GM21515 (cell line): Measurements from ENCODE around the gene NTRK2.

Experiments
- ATAC-seq: cut with Tn5 transposase; IDR thresholded peaks from one replicate; pipeline ENCODE4 v1.9.1; 2021; ENCODE audit not compliant: unreplicated experiment

Gene NTRK2

DNA sequence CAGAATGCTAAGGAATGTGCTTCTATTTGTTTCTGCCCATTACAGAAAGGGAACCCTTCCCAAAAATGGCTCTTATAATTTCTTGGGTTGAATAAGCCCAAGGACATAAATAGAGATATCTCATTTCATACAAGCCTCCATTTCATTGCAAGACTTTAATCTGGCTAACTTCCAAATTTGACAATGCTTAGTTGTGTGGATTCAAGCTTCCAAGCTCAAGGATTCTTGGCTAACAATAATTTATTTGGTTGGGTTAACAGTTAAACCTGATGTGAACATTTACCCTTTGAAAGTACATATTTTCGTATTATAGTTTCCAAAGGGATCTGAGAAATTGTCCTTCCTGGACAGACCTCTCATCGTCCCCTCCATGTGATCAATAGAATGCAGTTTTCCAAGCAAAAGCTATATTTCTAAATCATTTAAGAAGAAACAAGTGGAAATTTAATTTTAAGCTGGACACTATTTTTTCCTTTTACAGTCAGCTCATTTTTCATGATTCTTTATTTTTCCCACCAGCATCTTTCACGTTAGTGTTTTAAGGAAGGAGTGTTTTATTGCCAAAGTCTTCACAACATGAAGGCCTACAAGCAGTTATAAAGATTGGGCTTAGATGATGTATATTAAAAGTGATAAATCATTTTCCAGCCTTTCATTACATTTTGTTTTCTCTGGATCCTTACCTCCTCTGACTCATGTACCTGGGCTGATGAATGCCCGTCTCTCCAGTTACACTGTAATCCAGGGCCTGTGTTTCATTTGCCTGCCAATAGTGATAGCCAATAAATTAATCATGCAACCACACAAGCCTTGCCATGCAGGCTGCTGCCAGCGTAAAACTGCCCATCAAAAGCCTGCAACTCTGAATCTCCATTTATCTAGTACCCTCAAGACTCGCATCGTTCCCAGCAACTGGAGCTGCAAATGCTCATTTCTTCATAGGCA lies 176.7 kb downstream of the NTRK2 start:
- ATAC-seq = no peak

DNA sequence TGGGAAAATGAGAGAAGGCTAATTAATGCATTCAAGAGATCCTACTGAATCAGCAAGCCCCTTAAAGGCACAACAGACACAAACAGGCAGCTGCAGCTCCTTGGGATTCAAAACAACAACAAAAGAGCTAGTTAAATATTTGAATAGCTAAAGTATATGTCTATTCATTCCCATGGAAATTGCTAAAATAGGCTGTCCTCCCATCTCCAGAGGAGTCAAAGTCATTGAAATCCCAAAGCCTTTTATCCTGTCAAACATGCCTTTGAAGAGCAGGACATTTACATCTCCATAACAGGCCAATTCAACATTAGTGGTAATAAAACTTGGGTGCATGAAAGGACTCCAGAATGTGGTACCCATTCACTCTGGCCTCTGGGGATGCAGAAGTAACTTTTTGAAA lies 177.4 kb downstream of the NTRK2 start:
- no peak for ATAC-seq

DNA sequence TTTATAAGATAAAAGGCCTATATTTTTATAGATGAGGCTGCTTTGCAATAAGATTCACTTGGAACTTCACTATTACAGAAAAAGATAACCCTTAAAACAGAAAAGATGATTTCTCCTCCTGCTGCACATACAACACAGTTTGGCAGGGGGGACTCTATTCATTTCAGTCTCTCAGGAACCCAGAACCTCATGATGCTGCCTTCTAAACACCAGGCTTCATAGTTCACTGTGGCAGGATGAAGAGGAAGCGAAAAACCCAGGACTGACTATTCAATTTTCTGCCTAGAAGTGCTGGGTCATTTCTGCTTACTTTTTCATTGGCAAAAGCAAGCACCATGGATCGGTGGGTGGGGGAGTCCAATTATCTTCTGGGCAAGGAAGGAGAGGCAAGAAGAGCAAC lies 179.5 kb downstream of the NTRK2 start:
- ATAC-seq = no peak

DNA sequence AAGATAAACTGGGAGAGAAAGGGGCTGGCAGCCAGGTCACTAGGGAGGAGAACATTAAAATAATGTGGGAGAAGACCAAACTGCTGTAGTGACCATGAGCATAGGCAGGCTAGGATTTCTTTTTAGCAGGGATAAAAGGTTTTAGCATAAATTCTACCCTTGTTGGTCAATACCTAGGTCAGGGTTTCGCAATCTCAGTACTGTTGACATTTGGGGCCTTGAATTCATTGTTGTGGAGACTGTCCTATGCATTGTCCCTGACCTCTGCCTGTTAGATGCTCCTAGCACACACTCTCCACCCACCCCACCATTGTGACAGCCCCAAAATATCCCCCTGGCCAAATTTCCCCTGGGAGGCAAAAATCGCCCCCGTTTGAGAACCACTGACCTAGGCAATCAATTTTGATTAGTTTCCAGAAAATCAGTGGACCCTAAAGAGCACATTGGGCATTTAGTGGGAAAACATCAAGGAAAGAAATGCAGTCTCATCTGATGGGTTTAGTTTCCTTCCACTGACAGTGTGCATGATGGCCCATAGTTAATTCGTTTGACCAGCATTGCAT lies 181.4 kb downstream of the NTRK2 start:
- ATAC-seq = no peak

DNA sequence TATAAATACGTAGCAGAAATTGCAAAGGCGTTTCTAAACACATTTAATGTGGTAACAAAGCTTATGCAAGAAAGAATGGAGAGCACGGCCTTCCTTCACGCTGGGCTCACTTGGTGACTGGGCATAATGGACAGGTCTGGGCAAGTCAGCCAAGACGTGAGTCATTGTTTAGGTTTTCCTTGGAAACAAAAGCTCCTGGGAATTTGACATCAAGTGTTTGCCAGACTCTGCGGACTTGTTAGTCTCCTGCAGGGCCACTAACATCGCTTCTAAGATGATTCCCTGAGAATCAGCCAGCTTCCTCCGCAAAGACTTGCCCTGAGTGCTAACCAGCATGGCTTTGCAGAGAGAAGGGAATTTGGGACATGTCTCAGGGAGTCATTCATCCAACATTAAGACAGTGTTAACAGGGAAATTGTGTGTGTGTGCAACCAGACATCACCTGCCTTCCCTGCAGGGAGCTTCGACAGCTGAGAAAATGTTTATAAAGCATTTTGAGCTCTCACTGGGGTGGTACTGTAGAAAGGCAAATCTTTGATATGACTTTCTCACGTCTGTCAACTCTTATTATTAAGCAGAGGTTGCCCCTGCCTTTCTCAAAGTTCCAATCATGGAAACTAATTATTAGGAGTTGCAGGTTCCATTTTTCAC lies 182.5 kb downstream of the NTRK2 start:
- no peak for ATAC-seq

DNA sequence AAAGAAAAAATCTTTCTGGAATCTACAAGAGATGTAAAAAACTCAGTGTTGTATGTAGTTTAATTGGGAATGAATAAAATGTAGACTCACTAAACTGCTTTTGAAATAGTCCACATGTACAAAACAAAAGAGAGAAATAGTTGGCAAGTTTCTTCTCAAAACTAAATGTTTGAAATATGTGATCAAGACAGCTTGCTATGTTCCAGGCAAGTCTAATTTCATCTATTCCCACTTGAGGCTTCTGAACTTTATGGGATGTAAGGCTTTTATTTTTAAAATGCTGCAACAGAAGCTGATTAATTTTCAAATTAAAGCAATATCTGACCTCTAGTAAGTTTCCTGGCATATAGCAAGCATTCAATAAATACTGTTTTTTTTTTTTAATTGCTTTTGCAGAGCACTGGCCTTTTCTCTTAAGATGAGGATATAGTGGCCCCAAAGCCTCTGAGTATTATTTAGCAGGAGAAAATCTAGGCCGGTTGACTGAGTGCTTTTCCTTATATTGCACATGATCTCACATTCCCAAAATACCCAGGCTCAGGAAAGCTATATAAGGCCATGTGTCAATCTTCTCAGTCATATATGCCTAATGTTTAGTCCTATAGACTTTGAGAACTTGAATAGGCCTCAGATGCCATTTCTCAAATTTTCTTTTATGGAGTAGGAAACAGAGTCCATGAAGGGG lies 183.2 kb downstream of the NTRK2 start:
- no peak for ATAC-seq

DNA sequence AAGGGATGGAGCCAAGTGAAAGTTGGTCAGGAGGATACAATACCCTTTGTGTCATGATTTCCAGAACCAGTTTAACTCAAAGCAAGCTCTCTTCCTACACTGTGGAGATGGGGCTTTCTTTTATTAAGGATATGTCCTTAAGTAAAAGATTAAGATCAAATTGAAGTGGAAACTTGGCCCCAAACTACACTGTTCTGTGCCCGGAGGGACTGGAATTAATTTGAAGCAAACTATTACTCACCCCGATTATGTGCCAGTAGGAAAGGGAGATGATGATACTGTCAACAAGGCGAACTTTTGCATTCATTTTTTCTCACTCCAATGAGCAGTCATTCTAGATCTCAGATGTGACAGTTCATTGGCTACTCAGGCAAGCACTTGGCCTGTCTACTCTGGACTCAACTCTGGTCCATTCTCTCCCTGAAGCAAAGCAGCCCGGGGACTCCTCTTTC lies 186.7 kb downstream of the NTRK2 start:
- ATAC-seq = no peak

DNA sequence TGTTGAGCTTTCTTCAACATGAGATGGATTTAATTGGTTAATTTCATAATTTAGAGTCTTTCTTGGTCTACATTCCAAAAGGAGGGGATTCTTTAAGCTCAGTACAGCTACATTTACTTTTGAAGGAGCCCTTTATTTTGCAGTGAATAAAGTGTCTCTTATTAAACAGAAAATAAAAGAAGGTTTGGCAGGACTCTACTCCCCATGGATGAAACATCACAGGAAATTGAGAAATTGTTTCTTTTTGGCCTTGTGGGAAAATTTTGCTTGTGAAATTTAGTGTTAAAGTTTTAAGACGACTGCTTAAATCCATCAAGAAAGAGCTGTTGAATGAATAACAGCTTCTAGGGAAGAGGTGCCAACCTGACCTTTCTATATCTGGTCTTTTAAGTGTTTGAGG lies 187.7 kb downstream of the NTRK2 start:
- ATAC-seq = no peak

DNA sequence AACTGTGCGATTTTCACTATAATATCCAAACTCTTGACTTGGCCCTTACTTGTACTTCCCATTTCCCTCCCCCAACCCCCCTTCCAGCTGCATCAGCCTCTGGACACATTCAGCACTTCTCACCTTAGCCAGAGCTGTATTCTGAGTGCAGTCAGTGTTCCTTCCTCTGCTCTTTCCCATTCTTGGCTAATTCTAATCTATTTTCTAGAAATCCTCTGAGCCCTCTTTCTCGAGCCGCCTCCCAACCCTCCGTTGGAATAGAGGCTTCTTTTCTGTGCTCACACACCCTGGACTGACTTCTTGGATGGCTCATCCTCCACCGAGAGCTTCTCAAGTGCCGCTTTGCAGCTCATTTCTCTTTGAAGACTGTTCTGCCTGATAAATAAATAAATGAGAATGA lies 188.8 kb downstream of the NTRK2 start:
- ATAC-seq = no peak

DNA sequence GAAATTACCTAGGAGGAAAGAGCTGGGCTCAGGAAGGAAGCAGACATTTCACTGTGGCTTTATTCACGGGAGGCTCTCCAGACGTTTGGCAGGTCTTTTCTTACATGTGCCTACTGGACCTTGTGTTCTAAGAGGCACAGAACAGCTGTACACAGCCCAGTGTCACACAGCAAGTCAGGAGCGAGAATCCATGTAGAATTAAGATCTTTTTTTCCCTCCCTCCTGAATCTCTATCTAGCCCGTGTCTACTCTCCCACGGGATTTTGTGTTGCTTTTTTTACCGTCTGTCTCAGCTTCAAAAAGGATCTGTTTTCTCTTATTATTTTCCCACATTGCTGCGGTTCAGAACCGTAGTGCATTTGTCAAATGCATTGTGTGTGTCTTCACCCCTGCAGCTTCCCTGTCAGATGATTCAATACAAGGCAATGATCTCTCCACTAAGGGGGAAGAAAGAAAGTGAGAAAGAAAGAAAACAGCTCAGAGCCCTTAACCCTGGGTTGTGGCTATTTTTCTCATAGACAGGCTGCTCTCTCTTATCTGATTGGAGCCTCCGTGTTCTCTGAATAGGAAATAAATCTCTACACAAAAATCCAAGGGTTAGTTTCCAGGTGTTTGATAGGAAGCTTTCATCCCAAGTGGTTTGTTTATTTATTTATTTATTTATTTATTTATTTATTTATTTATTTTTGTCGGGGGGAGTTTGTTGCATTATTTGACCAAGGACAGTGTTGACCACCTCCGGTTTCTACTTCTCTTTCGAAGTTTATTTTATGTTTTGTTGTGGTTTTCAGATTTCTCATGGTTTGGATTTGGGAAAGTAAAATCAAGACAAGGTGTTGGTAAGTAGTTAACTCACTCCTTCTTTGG lies 191.0 kb downstream of the NTRK2 start:
- no peak for ATAC-seq

DNA sequence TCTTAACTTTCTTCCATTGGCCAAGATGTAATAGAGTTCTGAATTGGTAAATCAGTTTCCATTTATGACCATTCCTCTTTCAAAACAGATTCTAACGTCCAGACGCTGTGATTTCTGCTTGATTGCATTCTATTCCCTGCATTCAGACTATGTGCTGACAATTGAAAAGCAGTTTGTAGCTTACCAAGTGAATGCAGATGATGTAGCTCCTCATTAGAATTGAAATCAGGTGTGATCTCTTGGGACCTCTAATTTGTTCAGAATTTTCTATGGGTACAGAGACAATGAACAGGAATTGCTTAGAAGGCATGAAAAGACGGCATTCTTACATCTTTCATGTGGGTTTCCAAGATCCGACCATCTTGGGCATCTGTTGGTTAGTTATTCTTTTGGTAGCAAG lies 191.9 kb downstream of the NTRK2 start:
- no peak for ATAC-seq

DNA sequence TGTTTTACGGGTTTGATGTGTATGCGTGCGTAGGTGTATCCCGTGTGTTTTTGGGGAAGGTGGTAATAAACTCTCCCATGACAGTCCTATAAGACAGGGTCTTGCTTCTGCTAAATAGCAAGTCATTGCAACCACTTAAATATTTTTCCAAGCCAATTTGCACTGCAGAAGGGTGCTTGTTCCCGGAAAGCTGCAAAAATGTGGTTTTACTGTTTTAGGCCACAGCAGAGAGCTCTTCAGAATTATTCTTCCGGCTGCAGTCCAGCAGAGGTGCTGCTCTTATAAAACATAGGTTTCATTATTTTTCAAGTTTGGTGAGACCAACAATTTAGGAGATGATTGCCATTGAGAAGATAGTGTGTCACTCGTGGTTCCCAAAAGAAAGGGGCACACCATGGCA lies 192.8 kb downstream of the NTRK2 start:
- no peak for ATAC-seq

DNA sequence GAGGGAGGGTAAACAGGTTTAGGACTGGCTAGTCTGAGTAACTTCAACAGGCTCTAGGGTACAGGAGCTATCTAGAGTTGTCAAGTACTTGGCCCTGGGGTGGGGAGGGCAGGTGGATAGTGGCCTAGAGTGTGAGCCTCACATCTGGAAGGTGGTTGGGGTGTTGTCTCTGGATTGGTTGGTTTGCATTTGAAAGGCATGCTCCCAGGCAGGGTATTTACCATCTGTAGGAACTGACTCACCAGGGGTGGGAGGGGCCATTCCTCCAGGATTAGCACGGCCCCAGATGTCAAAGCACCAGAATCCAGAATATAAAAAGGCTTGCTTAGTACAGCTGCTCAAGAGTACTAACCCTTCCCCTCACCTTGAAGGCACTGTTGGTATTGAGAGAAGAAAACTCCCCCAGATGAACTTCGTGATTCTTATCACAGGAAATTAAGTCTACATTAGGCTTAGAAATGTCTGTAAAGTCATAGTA lies 193.3 kb downstream of the NTRK2 start:
- no peak for ATAC-seq

DNA sequence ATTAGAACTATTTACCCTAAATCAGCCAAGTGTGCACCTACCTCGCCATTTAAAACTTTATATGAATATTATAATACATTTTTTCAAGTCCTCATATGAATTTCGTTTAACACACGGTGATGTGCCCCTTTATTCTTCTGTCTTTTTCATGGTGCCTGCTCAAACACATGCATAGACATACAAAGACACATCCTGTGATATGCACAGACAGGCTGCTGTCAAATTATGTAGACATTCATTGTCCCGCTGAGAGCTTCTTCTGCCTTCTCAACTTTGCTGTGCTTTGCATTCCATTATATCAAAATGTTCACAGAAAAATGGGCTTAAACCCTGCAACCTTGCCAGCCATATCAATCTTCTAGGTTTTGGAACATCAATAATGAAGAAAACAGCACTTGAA lies 193.8 kb downstream of the NTRK2 start:
- ATAC-seq = no peak

DNA sequence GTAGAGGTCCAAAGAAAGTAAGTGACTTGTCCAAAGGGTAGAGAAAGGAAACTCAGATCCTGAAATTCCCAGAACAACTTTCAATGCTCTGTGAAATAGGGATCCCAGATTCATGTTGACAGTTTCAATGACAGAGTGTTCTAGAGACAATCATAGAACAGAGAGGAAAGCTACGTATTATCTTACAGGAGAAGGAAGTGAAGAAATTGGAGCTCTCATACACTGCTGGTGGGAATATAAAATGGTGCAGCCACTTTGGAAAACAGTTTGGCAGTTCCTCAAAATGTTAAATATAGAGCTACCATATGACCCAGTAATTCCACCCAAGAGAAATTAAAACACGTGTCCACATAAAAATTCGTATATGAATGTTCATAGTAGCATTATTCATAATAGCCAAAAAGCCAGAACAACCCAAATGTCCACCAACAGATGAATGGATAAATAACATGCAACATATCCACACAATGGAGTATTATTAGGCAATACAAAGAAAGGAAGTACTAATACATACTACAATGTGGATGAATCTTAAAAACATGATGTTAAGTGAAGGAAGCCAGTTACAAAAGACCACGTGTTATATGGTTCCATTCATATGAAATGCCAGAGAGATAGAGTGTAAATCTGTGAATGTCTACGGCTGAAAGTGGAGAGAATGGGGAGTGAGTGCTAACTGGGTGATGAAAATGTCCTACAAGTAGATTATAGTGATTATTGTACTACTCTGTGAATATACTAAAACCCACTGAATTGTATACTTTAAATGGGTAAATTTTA lies 197.1 kb downstream of the NTRK2 start:
- ATAC-seq = no peak

DNA sequence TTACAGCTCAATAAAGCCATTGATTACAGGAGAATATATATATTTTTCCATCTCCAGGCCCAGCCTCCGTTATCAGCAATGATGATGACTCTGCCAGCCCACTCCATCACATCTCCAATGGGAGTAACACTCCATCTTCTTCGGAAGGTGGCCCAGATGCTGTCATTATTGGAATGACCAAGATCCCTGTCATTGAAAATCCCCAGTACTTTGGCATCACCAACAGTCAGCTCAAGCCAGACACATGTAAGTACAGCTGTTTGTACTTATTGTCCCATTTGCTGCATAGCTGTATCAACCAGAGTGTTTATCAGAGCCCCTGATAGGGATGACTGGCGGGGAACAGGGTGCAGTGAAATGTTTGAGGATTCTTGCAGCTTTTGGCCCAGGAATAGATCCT lies 197.7 kb downstream of the NTRK2 start:
- ATAC-seq = no peak

DNA sequence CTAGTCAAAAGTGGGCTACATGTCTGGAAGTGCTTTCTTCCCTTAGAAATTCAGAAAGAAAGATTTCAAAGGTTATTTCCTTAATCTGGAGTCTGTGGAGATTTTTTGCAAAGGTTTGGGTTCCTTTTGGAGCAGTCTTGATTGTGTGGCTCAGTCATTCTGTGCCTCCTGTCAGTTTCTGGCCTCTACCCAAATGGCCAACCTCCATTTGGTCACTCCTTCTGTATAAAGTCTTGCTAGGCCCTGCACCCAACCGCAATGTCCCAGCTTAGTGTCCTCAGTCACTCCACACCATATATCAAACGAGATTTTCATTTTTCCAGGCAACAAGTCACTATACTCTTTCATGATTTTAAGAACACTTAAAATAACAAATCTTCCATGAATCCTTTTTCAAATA lies 199.6 kb downstream of the NTRK2 start:
- ATAC-seq = no peak

DNA sequence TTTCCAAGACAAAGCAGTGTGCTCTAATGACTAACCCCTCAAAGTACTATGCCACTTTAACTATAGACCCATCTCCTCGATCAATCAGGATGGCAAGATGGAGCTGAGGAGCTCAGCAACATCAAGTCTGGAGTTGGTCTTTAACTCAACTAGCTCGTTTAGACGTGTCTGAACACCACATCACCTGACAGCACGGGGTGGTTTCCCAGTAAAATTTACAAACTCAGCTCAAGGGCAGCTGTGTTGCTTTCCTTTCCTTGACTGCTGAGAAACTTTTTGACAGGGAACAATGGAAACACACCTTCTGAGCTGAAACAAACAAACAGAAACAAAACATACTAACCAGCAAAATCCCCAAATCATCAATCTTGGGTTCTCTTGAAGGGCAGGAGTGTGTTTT lies 202.5 kb downstream of the NTRK2 start:
- no peak for ATAC-seq

DNA sequence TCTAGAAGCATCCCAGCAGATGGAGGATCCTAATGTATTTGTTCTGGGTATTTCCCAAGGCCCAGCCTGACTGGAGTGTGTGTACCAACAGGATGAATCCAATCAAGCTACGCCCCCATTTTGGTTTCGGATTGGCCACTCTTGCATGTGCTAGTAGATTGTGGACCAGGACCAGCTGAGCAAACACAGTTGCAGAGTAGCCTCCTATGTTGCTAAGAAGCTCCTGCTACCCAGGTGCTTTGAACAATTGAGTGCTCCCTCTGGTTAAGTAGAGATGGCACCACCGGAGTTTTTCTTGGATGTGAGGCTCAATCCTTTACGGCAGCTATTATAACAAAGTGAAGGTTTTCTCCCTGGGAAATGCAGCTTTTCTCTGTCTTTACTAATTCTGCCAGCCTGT lies 204.5 kb downstream of the NTRK2 start:
- ATAC-seq = no peak

DNA sequence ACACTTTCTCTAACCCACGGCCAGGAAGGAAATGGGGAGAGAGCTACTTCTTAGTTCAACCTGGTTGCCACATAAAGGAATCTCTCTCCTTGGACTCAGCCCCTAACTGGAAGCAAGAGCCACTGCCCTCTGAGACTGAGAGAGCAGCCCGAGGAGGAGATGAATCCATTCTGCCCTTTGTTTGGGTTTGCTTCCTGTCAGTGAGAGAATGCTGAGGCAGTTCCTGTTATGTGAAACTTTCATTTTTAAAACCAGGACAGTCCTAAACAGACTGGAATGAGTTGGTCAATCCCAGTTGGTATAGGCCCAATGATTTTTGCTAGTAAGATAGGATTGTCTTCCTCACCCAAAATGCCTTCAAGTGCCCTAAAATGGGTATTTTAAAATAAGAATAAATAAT lies 205.1 kb downstream of the NTRK2 start:
- no peak for ATAC-seq
